ENCODE measurements around the gene SPR. TPM values are rescaled to one million over a fixed set of nuclear protein-coding genes. Genes with fewer than 3 reads are reported as not detected.

SPR gene
- polyA plus RNA-seq, 1 of the 3 experiments (the other 2 are of a cell fraction) = 25.7 TPM

DNA sequence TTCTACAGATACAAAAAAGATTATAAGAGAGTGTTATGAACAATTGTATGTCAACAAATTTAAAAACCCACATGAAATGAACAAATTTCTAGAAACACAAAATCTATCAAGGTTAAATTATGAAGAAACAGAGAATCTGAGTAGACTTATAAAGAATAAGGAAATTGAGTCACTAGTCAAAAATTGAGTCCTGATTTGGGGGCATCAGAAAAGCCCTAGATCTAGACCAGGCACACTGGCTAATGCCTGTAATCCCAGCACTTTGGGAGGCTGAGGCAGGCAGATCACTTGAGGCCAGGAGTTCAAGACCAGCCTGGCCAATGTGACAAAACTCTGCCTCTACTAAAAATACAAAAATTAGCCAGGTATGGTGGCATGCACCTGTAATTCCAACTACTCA, 15.3 kb upstream of the SPR start:
- no peak overlapping the region for H3K9ac ChIP-seq
- POLR2A ChIA-PET = no interaction called here
- CTCF ChIA-PET = interaction anchor here (1.1 to 1.9 kb wide), 2 partner anchors 10 to 15 kb away, joined by 3 to 11 read pairs; partner anchors contain the start of gene SPR

DNA sequence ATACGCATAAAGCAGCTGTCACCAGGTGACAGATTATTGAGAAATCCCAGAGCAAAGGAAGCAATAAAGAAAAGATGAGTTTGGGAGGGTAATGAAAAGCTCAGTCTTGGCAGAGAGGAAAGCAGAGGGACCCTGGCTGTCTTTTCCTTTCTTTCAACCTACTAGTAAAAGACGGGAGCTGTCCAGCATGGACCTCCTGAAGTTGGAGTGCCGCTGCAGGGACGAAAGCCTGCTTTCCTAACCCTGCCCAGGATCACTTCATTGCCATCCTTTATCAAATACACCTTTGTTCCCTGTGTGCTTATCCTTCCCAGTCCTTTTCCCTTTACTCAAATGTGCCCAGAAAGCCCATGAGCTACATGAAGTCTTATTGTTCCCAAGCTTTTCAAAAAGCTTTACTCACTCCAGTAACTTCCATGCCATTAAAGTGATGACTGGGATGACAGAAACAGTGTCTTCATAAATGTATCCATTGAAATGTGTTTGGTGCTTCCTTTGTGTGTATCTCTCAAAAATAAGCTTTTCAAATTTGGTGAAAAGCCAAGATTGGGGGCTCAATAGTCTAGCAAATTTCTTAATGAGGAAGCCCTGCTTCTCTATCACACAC, 3.7 kb upstream of the SPR start:
- no peak for DNase-seq
- H4K20me1 ChIP-seq (ENCODE audit: insufficient read depth) = peaks cover 5% of the 10 kb centered on the region; the same call in 1 of the 2 replicates
- no peaks in the 10 kb centered on the region for H3K36me3 ChIP-seq (replicated peaks in 1 of 2; ENCODE audit: control insufficient read depth in 1 of 2, insufficient read depth in 2 of 2, low read length in 1 of 2)
- no peak overlapping the region for H2AFZ ChIP-seq (ENCODE audit: low read depth)
- WGBS (ENCODE audit: low lambda C conversion rate) = 61% methylated on average over 4 of the region's 4 CpGs
- H3F3A ChIP-seq (replicated peaks; ENCODE audit: insufficient read depth) = peaks cover 3% of the 10 kb centered on the region
- no peak for TF ChIP-seq POLR2AphosphoS5 (IDR thresholded peaks at IDR 0.05; ENCODE audit: low read depth, low read length)
- TF ChIP-seq, protein P1, sequence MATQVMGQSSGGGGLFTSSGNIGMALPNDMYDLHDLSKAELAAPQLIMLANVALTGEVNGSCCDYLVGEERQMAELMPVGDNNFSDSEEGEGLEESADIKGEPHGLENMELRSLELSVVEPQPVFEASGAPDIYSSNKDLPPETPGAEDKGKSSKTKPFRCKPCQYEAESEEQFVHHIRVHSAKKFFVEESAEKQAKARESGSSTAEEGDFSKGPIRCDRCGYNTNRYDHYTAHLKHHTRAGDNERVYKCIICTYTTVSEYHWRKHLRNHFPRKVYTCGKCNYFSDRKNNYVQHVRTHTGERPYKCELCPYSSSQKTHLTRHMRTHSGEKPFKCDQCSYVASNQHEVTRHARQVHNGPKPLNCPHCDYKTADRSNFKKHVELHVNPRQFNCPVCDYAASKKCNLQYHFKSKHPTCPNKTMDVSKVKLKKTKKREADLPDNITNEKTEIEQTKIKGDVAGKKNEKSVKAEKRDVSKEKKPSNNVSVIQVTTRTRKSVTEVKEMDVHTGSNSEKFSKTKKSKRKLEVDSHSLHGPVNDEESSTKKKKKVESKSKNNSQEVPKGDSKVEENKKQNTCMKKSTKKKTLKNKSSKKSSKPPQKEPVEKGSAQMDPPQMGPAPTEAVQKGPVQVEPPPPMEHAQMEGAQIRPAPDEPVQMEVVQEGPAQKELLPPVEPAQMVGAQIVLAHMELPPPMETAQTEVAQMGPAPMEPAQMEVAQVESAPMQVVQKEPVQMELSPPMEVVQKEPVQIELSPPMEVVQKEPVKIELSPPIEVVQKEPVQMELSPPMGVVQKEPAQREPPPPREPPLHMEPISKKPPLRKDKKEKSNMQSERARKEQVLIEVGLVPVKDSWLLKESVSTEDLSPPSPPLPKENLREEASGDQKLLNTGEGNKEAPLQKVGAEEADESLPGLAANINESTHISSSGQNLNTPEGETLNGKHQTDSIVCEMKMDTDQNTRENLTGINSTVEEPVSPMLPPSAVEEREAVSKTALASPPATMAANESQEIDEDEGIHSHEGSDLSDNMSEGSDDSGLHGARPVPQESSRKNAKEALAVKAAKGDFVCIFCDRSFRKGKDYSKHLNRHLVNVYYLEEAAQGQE (IDR thresholded peaks at IDR 0.05; ENCODE audit: low read depth, low read length) = peak; percentile 99
- no peaks in the 10 kb centered on the region for H3K79me2 ChIP-seq (ENCODE audit: insufficient read depth)
- no peak overlapping the region for H3K9ac ChIP-seq
- no peak overlapping the region for H3K4me2 ChIP-seq
- ChIA-PET POLR2A (no interaction called here), CTCF (interaction anchor here (1.0 to 2.9 kb wide), 6 partner anchors 10 to 479 kb away, joined by 3 to 17 read pairs (median 4); no protein-coding TSS in a partner anchor)
- no peaks in the 10 kb centered on the region for H3K9me2 ChIP-seq
- H3K9me3 ChIP-seq = no peaks in the 10 kb centered on the region
- no peaks in the 10 kb centered on the region; the same call in 1 of the 2 replicates for H3K27me3 ChIP-seq (ENCODE audit: insufficient read depth)
- H3K4me3 ChIP-seq (ENCODE audit: low read depth in 2 of 2, low read length in 1 of 2) = no peak overlapping the region
- peaks cover 6 to 11% of the 10 kb centered on the region in 2 experiments; a peak in 2 of 4 replicates for H3K4me1 ChIP-seq (ENCODE audit: control insufficient read depth in 1 of 2, insufficient read depth in 2 of 2, low read depth in 1 of 2, low read length in 1 of 2)
- no peak overlapping the region for H3K27ac ChIP-seq (ENCODE audit: low read depth in 2 of 2, low read length in 1 of 2)

More for the DNA sequence above, 15.3 kb upstream of the SPR start:
- H3K27ac ChIP-seq (ENCODE audit: low read depth in 2 of 2, low read length in 1 of 2) = no peak overlapping the region
- H3K9me2 ChIP-seq = no peaks in the 10 kb centered on the region
- no peaks in the 10 kb centered on the region for H3K79me2 ChIP-seq (ENCODE audit: insufficient read depth)
- H2AFZ ChIP-seq (ENCODE audit: low read depth) = no peak overlapping the region
- no peaks in the 10 kb centered on the region; the same call in 1 of the 2 replicates for H3K27me3 ChIP-seq (ENCODE audit: insufficient read depth)
- no peaks in the 10 kb centered on the region for H3K36me3 ChIP-seq (replicated peaks in 1 of 2; ENCODE audit: control insufficient read depth in 1 of 2, insufficient read depth in 2 of 2, low read length in 1 of 2)
- H3K4me1 ChIP-seq (ENCODE audit: control insufficient read depth in 1 of 2, insufficient read depth in 2 of 2, low read depth in 1 of 2, low read length in 1 of 2) = no peaks in the 10 kb centered on the region
- H3K4me3 ChIP-seq (ENCODE audit: low read depth in 2 of 2, low read length in 1 of 2) = no peak overlapping the region
- H3F3A ChIP-seq (replicated peaks; ENCODE audit: insufficient read depth) = no peaks in the 10 kb centered on the region
- H3K9me3 ChIP-seq = no peaks in the 10 kb centered on the region
- no peaks in the 10 kb centered on the region for H4K20me1 ChIP-seq (ENCODE audit: insufficient read depth)
- H3K4me2 ChIP-seq = no peak overlapping the region
- DNase-seq = no peak
- no peak for TF ChIP-seq NRF1 (IDR thresholded peaks at IDR 0.05; ENCODE audit: low read depth, low read length)
- TF ChIP-seq, protein P2, sequence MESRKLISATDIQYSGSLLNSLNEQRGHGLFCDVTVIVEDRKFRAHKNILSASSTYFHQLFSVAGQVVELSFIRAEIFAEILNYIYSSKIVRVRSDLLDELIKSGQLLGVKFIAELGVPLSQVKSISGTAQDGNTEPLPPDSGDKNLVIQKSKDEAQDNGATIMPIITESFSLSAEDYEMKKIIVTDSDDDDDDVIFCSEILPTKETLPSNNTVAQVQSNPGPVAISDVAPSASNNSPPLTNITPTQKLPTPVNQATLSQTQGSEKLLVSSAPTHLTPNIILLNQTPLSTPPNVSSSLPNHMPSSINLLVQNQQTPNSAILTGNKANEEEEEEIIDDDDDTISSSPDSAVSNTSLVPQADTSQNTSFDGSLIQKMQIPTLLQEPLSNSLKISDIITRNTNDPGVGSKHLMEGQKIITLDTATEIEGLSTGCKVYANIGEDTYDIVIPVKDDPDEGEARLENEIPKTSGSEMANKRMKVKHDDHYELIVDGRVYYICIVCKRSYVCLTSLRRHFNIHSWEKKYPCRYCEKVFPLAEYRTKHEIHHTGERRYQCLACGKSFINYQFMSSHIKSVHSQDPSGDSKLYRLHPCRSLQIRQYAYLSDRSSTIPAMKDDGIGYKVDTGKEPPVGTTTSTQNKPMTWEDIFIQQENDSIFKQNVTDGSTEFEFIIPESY (IDR thresholded peaks at IDR 0.05; ENCODE audit: borderline replicate concordance, low read depth) = no peak
